ENCODE measurements around the gene DMRT2. TPM values are rescaled to one million over a fixed set of nuclear protein-coding genes. Genes with fewer than 3 reads are reported as not detected.
A peak's percentile ranks its signal among the peaks of the same experiment; 100 is the strongest.

The DMRT2 gene
- total RNA-seq, 1 donor from 2014 or later, result 1.7 TPM

DNA sequence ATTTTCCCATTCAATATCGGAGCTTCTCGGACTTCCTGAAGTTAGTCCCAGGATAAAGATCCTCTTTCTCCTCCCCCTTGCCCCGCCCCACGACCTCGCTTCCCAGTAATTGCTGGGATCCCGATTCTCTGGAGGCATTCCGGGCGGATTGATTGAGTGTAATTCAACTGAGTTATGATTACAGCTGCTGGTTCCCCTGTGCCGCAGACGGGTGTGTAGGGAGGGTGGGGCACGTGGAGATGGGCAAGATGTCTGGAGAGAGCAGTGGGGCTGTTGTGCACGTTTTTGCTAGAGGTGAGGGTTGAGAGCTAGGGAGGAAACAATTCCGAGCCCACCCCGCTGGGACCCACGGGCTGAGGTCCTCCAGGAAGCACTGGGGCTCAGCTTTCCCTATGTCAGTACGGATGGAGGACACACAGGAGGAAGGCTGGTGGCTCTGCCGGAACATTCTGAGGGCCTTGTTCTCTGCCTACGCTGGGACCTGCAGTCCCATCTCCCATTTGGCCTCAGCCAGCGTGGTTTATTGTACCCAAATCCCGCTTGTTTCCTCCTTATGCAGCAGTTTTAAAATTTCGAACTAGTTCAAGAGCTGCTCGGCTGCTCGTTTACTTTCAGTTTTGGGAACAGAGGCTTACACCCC, 2.4 kb upstream of the DMRT2 start:
- DNase-seq (ENCODE audit: low spot score), result peak; percentile 35

DNA sequence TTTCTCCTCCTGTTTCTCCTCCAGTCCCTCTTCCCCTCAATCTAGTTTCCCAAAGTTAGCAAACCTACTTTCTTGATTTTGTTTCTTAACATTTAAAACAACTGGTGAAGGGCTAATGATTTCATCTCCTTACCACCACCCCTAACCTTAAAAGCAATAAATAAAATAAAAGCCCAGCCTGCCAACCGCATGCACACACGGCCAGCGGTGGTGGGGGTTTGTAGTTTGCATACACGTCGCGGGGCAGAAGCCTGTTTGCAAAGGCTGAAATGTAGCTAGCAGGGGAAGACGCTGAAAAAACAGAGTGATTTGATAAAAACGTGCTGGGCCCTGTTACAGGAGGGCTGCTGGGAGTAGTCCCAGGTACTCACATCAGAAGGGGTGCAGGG, 1.9 kb upstream of the DMRT2 start:
- DNase-seq (ENCODE audit: low spot score), result no peak

GRCh38 chr9:1048811-1049210, 1.3 kb upstream of the DMRT2 start:
- no peak for DNase-seq (ENCODE audit: low spot score)

- DNase-seq (ENCODE audit: low spot score), result no peak
Measured at GRCh38 chr9:1049641-1050040, 516 bp upstream of the DMRT2 start.

- DNase-seq (ENCODE audit: low spot score), result no peak
Measured at GRCh38 chr9:1051210-1051583, 1.0 kb downstream of the DMRT2 start.

DNA sequence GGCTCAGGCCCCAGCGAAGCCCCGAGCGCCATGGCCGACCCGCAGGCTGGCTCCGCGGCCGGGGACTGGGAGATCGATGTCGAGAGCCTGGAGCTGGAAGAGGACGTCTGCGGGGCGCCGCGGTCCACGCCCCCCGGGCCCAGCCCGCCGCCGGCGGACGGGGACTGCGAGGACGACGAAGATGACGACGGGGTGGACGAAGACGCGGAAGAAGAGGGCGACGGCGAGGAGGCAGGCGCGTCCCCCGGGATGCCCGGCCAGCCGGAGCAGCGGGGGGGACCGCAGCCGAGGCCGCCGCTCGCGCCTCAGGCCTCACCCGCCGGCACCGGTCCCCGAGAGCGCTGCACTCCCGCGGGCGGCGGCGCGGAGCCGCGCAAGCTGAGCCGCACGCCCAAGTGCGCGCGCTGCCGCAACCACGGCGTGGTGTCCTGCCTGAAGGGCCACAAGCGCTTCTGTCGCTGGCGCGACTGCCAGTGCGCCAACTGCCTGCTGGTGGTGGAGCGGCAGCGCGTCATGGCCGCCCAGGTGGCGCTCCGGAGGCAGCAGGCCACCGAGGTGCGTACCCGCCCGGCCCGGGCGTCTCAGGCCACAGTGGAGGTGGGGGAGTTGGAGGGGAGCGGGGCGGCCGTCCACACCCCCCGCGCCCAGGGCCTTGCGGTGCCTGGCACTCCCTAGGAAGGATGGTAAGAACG, 1.6 kb downstream of the DMRT2 start:
- DNase-seq (ENCODE audit: low spot score), result no peak

GRCh38 chr9:1052365-1053281, 2.5 kb downstream of the DMRT2 start:
- no peak for DNase-seq (ENCODE audit: low spot score)

DNA sequence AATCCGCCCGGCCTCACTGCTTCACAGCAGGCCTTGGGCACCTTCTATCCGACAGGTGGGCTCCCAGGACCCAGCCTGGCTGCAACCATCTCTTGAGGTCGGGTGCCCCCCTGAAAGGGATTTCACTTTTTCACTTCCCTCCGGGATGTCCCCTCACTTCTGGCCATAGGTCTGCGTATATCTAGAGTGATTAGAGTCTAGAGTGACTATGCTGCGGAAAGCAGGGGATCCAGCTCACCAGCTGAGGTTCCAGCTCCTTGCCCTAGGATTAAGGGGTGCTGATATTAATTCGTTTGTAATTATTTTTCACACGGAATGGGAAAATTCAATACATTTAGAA, 3.1 kb downstream of the DMRT2 start:
- no peak for DNase-seq (ENCODE audit: low spot score)

DNA sequence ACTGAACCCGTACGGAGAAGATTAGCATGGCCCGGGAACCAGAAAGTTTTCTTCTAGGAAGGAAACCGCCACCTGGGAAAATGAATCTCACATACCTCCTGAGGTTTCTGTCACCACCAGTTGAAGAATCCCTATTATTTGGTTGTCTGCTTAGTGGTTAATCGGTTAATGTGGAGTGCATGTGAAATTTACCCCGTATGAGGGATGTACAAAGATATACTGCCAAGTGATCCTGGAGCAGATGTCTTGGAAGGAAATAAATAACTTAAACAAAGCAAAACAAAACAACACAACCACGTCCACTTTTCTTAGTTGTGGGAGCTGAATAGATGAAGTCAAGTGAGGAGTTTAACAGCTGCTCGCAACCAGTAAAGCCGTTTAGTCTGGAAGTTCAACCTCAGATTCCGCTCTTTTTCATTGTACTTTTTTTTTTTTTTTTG, 3.8 kb downstream of the DMRT2 start:
- no peak for DNase-seq (ENCODE audit: low spot score)

GRCh38 chr9:1055166-1055565, 5.0 kb downstream of the DMRT2 start:
- DNase-seq (ENCODE audit: low spot score), result no peak

DNA sequence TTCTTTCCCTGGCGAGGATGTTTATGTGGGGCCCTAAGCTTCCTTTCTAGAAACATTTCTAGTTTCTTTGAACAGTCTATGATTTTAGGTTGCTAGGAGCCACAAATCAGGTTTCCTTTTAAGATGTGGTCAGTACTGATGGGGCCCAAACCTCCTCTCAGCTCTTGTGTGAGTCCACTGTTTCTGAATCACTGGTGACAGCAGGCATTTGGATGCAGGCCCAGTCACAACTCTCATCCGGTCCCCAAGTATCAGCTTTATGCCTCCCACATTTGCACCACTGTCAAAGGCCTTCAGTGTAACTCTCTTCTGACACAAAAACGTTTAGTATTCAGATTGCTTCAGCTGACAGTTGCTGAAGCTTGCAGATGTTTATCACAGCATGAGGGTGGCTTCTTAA, 7.8 kb downstream of the DMRT2 start:
- DNase-seq (ENCODE audit: low spot score), result no peak

DNA sequence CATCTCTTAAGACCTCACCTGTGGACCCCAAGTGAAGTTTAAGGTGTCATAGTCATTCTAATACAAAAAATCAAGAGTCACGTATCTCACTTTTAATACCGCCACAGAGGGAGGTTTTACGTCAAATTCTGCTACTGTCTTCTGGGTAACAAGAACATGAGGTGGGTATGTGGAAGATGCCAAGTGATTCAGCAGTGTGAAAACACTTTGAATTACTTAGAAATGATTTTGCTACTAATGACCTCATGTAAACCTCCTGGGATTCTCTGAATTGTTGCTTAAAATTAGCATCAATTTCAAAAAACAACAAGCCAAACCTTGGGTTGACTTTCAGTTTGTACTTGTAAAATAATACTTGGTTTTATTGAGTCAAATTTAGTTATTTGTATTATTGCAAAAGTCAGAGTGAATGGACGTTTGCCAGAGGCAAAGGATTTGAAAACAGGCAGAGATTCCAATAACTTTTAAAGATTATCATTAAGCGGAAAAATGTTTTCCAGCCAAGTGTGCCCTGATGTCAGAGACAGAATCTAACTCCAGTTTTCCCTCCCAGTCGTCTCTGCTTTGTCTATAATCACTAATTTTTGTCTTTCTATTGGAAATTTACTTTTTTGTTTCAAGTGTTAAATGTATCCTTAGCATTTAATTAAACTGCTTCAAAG, 8.8 kb downstream of the DMRT2 start:
- no peak for DNase-seq (ENCODE audit: low spot score)

DNA sequence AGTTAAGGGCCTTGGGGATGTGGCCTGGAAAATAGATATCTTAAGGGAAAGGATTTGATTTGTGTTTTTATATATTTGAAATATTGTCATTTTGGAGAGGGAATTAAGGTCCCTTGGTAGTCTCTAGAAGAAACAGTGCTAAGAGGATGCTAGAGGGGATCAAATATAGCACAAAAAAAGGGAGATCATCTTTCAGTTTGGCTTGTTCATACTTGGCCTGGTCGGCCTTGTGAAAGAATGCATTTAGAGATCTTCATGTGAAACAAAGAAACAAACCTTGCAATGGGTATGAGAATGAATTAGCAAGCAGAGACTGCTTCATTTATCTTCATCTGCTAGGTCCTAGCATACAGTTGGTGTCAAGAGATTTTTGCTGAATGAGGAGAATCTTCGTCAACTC, 15.0 kb downstream of the DMRT2 start:
- DNase-seq (ENCODE audit: low spot score), result no peak

GRCh38 chr9:1070692-1071091, 20.5 kb downstream of the DMRT2 start:
- DNase-seq (ENCODE audit: low spot score), result no peak

DNA sequence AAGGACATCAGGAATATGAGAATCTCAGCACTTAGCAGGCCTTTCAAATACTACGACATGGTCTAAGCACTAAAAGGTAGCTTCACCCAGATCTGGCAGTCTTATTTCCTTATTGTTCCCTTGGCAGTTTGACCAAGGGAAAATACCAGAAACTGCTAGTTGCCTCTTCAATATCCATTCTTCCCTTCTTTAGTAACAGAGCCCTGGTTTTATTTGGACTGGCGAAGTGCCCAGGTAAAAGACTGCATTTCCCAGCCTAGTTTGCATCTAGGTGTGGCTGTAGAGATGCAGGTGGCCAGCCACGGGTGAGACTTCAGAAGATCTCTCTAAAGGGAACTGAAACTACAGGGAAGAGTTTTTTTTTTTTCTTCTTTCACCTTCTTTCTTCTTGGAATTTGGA, 21.6 kb downstream of the DMRT2 start:
- DNase-seq (ENCODE audit: low spot score), result no peak

DNA sequence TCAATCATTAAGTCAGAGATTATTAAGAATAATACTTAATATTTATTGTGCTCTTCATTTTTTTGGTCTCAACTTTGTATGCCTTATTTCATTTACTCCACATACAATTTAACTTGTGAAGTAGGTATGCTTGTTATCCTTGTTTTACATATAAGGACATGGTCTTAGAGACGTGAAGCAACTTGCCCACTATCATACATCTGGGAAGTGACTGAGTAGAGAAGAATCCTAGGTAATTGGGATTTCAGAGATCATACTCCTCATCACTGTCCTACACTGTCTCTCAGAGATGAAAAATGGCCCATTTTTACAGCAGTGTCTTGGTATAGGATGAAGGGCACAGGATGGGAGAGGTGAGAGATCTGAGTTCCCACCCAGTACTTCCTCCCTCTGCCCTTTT, 23.3 kb downstream of the DMRT2 start:
- DNase-seq (ENCODE audit: low spot score), result no peak

DNA sequence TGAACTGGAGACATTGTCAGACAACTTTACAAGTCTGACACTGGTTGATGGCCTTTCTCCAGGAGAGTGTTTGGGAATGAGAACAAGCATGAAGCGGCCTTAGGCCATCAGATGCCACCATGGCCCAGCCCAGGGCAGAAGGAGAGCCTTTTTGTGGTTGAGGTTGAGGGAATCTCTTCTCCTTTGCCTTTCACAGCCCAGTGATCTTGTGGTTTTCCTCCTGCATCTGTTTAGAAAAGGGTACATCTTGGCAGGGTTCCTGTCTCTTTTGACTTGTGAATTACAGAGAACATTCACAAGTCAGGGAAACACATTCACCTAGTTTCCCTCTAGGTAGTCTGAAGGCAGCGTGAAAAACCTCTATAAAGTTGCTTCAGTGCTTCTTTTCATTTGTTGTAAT, 27.5 kb downstream of the DMRT2 start:
- DNase-seq (ENCODE audit: low spot score), result no peak

GRCh38 chr9:1083325-1083913, 33.3 kb downstream of the DMRT2 start:
- DNase-seq (ENCODE audit: low spot score), result peak; percentile 91

DNA sequence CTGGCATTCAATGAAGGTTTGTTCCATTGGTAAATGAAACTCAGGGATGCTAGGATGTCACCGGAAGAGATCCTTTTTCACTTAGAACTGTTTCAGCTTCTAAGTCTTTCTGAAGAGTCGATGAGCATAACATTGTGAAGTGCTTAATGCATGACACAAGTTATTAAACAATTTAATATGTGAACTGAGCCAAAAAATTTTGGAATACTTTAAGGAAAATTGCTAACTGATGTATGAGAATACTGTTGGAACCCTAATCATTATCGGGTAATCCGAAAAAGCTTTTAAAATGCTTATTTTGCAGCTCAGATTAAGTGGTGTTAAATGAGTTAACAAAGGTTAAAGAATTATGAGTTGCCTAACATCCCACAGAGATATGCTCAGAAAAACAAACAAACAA, 34.9 kb downstream of the DMRT2 start:
- DNase-seq (ENCODE audit: low spot score), result no peak

GRCh38 chr9:1086517-1086916, 36.4 kb downstream of the DMRT2 start:
- no peak for DNase-seq (ENCODE audit: low spot score)

DNA sequence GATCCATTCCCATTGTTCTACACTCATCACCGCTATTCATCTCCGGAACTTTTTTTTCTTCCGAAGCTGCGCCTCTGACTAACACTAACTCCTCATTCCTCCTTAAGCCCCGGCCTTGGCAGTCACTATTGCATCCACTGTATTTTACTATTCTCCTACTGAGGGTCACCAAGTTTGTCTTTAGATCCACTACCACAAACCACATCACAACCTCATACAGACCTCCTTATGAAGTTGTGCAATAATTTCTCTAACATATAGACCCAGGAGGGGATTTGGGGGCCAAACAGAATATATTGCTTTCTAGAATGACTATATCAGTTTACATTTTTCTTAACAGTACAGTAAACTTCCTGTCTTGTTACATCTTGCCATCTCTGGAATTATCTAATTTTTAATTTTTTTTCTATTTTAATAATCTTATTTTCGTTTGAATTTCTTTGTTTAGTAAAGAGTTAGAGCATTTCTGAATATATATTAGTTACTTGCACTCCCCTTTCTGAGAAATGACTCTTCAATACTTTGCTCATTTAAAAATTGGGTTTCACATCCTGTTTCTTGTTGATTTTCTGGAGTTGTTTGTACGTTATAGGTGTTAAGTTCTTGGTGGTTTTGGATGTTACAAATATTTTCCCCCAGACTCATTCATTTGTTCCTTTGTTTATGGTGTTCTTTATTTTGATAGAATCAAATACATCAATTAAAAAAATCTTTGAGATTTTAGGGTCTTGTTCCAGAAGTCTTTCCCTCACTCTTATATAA, 37.1 kb downstream of the DMRT2 start:
- peak; percentile 35 for DNase-seq (ENCODE audit: low spot score)
